HG02763 (cell line): Measurements from ENCODE around the gene HK1.
A peak's percentile ranks its signal among the peaks of the same experiment; 100 is the strongest.
"Not testable (repeated sequence)": the region's sequence is repeated elsewhere in the genome, so short reads cannot be mapped to it uniquely, and the experiment has no call there.

Experiments
- ATAC-seq: cut with Tn5 transposase; IDR thresholded peaks from one replicate; pipeline ENCODE4 v1.9.1; 2021; ENCODE audit warnings: mild to moderate bottlenecking, moderate library complexity; ENCODE audit not compliant: unreplicated experiment

HK1 gene

GRCh38 chr10:69439813-69440506 is 161.7 kb downstream of the HK1 start:
- no peak for ATAC-seq

- ATAC-seq, result no peak
Measured at GRCh38 chr10:69443354-69443753, 165.1 kb downstream of the HK1 start.

- ATAC-seq, result no peak
Measured at GRCh38 chr10:69445041-69445440, 166.7 kb downstream of the HK1 start.

DNA sequence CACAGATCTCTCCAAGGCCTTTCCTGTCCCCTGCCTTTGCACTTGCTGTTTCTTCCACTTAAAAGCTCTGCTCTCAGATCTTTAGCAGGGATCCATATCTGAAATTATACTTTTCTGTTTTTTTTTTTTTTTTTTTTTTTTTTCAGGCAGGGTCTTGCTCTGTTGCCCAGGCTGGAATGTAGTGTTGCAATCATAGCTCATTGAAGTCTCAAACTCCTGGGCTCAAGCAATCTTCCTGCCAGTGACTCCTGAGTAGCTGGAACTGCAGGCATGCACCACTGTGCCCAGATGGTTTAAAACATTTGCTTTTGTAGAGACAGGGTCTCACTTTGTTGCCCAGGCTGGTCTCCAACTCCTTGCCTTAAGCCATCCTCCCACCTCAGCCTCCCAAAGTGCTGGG is 167.9 kb downstream of the HK1 start:
- ATAC-seq, result no peak

DNA sequence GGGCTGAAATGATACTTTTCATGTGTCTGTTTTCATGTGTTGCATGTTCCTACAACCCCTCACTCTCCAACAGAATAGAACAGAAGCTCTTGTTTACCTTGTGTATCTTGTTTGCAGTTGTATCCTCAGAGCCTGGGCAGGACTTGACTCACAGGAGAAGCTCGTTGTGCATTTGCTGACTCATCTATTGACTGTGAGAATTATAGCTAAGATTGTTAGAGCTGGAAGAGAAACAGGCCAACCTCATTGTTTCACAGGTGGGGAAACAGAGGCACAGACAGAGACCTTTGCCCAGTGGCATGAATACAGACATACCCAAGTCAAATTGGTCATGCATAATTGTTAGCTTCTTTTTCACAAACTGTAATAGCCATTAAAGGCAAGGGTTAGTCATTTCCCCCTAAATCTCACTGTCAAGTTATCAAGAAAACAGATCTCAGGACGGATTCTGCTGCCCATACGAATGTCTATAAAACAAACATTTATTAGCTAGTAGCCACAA is 168.4 kb downstream of the HK1 start:
- ATAC-seq, result no peak

GRCh38 chr10:69449841-69450240 is 171.5 kb downstream of the HK1 start:
- no peak for ATAC-seq

DNA sequence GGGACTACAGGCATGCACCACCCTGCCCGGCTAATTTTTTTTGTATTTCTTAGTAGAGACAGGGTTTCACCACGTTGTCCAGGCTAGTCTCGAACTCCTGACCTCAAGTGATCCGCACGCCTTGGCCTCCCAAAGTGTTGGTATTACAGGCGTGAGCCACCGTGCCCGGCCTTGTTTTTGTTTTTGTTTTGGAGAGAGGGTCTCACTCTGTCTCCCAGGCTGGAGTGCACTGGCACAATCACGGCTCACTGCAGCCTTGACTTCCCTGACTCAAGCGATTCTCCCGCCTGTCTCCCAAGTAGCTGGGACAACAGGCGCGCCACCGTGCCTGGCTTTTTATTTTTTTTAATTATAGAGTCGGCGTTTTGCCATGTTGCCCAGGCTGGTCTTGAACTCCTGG is 172.1 kb downstream of the HK1 start:
- ATAC-seq, result not testable (repeated sequence)

- peak; percentile 74 for ATAC-seq
Measured at GRCh38 chr10:69451209-69451783, 173.0 kb downstream of the HK1 start, which contains the start of gene TSPAN15. Gene TSPAN15 (plus strand): TSS chr10:69451465. CDS start chr10:69451595, 130 bp downstream.
